ENCODE measurements around the gene CNN1.
"Not testable (repeated sequence)": the region's sequence is repeated elsewhere in the genome, so short reads cannot be mapped to it uniquely, and the experiment has no call there.

The CNN1 gene

GRCh38 chr19:11564082-11564807 lies 25.6 kb downstream of the CNN1 start:
- not testable (repeated sequence) for DNase-seq (ENCODE audit: low read depth in 2 of 2)

- DNase-seq (ENCODE audit: low read depth in 2 of 2): not testable (repeated sequence)
Observed at GRCh38 chr19:11565649-11565980, 27.0 kb downstream of the CNN1 start.

- no peak for DNase-seq (ENCODE audit: low read depth in 2 of 2)
Observed at GRCh38 chr19:11566164-11566563, 27.5 kb downstream of the CNN1 start.

DNA sequence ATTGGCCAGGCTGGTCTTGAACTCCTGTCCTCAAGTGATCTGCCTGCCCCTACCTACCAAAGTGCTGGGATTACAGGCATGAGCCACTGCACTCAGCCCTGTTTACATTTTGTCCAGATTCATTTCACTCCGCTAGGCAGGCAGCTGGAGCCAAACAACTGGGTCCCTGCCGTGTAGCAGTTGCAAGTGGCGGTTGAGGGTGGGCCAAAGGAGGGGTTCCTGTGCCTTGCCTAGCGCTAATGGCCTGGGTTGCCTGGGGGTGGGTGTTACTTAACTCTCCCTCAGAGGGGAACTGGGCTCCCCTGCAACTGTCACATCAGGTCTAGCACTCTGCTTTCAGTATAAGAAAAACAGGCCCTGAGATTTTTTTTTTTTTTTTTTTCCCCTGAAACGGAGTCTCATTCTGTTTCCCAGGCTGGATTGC lies 31.4 kb downstream of the CNN1 start:
- DNase-seq (ENCODE audit: low read depth in 2 of 2): no peak

- DNase-seq (ENCODE audit: low read depth in 2 of 2): not testable (repeated sequence)
Observed at GRCh38 chr19:11573354-11573753, 34.7 kb downstream of the CNN1 start.

- not testable (repeated sequence) for DNase-seq (ENCODE audit: low read depth in 2 of 2)
Observed at GRCh38 chr19:11573763-11574162, 35.1 kb downstream of the CNN1 start.

- no peak for DNase-seq (ENCODE audit: low read depth in 2 of 2)
Observed at GRCh38 chr19:11574689-11575088, 36.0 kb downstream of the CNN1 start.

DNA sequence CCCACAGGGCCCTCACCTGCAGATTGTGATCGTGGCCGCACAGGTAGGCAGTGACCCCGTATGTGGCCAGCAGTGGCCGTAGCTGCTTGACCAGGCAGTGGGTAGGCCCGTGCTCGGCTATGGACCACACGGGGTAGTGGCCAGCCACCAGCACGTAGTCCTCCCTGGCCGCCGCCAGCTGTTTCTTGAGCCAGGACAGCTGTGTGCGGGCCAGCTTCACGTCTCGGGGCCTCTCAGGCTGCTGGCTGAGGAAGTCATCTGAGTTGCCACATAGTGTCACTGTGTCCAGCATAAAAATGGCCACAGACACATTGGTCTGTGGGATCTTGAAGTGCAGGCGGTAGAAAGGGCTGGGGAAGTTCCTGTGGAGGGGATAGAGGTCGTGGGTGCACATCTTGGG lies 37.6 kb downstream of the CNN1 start:
- no peak for DNase-seq (ENCODE audit: low read depth in 2 of 2)

DNA sequence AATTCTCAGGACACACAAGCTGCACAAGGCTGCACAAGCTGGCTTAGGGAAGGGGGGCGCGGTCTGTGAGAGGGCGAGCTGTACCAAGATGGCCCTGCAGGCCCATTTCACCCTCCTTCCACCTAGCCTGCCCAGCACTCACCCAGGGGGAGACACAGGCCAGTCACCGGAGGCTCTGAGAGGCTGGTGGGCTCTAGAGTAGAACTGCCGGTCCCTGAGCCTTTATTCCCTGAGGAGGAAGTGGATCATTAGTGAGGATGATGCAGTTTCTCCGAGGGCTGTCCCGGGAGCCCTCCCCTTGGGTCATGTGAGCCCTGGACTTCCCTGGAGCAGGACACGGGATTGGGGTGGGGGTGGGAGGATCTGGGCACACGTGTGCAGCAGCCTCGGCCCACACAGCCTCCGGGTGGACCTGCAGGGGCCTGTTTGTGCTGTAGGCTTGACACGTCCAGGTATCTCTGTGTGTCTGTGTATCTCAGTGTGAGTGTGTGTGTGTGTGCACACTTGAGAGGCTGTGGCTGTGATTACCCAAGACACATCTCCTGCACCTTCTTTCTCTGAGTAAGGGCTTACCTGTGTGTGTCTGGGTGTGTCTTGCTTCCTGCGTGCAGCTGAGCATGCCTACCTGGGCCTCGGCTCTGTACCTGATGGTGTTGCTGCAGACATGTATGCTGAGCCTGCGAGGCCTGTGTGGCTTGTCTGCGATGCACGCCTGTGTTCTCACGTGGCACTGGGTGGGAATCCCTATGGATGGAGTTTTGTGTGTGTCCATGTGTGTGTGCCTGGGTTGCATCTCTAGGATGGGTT lies 39.0 kb downstream of the CNN1 start, which contains the start of gene ACP5:
Gene ACP5 (minus strand): TSS at position 195 of the 807 bp plus-strand sequence. CDS start 328 bp downstream, outside the sequence.
- DNase-seq (ENCODE audit: low read depth in 2 of 2): no peak

DNA sequence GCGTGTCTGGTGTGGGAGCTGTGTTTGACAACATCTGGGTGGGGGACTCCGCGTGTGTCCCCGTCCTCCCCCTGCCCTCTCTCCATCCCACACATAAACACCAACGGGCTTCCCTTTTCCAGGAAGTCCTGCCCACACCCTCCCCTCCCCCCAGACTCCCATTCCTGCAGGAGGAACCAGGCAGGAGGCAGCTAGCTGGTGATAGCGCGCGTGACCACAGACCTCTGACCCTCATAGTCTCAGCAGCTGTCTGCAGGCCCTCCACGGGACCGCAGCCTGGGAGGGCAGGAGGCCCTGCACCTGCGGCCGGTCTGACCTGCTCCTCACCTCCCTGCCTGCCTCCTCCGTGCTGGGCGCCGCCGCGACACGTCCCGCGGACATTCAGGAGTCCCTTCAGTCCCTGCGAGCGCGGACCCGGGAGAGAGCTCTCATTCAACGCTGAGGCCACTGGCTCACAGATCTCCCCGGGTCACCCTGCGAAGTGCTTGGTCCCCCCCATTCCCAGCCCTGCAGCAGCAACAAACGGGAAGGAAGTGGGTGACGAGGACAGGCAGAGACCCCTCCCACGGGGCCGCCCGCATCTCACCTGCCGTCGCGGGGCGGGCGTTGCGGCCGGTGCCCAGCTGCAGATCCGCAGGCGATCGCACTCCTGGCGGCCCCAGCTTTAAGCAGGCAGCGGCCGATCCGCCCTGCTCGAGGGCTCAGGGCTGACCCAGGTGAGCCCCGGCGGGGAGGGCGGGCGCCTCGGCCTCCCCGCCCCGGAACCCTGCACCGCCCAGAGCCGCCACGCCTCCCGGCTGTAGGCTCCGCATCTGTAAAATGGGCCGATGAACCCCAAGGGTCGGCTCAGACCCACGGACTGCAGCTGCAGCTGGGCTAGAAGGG lies 39.8 kb downstream of the CNN1 start:
- no peak for DNase-seq (ENCODE audit: low read depth in 2 of 2)

DNA sequence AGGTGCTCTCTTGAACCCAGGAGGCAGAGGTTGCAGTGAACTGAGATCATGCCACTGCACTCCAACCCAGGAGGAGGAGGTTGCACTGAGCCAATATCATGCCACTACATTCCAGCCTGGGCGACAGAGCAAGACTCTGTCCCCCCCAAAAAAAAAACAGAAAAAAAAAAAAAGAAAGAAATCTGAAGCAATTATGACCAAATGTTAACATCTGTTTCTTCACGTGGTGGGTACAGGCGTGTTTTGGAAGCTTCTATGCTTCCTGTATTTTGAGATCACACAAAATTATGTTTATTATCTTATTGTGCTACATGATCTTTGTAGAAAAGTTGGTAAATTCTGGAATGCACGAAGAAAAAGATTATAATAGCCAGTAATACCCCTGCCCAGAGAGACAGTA lies 41.5 kb downstream of the CNN1 start:
- DNase-seq (ENCODE audit: low read depth in 2 of 2): no peak

DNA sequence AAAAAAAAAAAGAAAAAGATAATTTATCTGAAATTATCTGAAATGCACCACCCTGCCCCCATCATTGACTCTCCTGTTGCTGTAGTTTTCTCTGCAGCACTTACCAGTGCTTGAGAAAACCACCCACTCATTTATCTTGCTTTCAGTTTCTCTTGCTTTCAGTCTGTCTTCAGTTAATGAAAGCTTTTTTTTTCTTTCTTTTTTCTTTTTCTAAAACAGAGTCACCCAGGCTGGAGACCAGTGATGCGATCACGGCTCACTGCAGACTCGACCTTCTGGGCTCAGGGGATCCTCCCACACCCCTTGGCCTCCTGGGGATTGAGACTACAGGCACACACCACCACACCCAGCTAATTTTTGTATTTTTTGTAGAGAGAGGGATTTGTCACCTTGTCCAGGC lies 43.1 kb downstream of the CNN1 start:
- DNase-seq (ENCODE audit: low read depth in 2 of 2): peak in 1 of 2 donors; percentile 57

DNA sequence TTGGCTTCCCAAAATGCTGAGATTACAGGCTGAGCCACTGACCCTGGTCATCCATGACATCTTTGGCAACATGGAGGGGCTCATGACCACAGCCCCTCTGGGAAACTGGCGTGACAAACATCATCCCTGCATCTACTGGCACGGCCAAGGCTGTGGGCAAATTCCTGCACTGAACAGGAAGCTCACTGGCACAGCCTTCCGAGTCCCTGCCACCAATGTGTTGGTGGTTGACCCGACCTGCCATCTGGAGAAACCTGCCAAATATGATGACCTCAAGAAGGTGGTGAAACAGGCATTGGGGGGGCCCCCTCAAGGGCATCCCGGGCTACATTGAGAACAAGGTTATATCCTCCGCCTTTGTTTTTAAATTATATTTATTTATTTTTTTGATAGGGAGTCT lies 47.7 kb downstream of the CNN1 start:
- DNase-seq (ENCODE audit: low read depth in 2 of 2): no peak

GRCh38 chr19:11587302-11587974 lies 48.8 kb downstream of the CNN1 start:
- DNase-seq (ENCODE audit: low read depth in 2 of 2): peak; percentile 55 to 66

- no peak for DNase-seq (ENCODE audit: low read depth in 2 of 2)
Observed at GRCh38 chr19:11587975-11588631, 49.5 kb downstream of the CNN1 start.

- DNase-seq (ENCODE audit: low read depth in 2 of 2): no peak
Observed at GRCh38 chr19:11594084-11594483, 55.4 kb downstream of the CNN1 start.

DNA sequence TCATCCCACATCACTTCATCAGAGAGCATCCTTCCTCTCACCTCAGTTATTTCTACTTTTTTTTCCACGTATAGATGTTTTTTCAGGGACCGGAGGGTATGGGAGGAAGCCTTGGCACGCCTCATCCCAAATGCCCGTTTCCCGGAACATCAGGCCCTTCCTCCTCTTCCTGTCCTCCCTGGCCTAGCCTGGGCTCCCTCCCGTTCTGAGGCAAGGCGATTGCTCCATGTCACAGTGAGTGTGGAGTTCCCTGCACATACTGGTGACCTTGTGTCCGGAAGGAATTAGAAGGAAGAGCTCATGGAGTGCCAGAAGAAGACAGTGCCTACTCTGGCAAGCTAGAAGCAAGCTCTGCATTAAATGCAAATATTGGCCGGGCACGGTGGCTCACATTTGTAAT lies 57.5 kb downstream of the CNN1 start:
- no peak for DNase-seq (ENCODE audit: low read depth in 2 of 2)

GRCh38 chr19:11597202-11598102 lies 58.8 kb downstream of the CNN1 start, which contains the start of gene ZNF627:
Gene ZNF627, plus strand, starts transcription at chr19:11597483. Its CDS starts 145 bp downstream, at chr19:11597628.
- DNase-seq (ENCODE audit: low read depth in 2 of 2): peak; percentile 97 to 99

DNA sequence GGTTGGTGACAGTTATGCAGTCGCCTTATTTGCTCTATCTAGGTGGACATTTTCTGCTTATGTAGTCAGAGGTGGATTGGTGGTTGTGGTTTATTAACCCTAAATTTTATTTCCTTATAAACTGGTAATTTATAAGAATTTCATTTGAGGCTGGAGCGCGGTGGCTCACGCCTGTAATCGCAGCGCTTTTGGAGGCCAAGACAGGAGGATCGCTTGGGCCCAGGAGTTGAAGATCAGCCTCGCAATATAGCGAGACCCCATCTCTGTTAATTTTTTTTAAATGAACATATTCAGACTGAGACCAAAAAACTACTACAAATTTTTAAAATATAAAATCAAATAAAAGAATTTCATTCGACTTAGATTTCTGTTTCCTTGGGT lies 59.4 kb downstream of the CNN1 start:
- DNase-seq (ENCODE audit: low read depth in 2 of 2): no peak

DNA sequence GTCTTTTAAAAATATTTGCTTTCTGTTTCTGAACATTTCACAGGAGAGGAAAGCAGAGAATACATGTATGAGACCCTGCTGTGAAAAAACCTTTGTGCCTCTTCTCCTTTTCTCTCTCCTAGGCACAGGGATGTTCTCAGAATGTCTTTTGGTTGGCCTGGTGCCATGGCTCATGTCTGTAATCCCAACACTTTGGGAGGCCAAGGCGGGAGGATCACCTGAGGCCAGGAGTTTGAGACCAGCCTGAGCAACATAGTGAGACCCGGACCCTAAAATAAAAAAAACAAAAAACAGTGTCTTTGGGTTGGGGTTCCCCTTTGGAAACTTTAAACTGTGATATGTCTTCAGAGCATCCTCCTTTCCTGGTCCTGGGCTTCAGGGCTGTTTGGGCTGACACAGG lies 60.1 kb downstream of the CNN1 start:
- DNase-seq (ENCODE audit: low read depth in 2 of 2): no peak
